ENCODE measurements around the gene GALM. TPM values are rescaled to one million over a fixed set of nuclear protein-coding genes. Genes with fewer than 3 reads are reported as not detected.
"Not testable (repeated sequence)": the region's sequence is repeated elsewhere in the genome, so short reads cannot be mapped to it uniquely, and the experiment has no call there.

The GALM gene
- total RNA-seq, 1 donor from 2014 or later: 4.1 TPM

GRCh38 chr2:38676681-38677080 is 10.8 kb downstream of the GALM start:
- DNase-seq (ENCODE audit: extremely low read depth, low read depth, low spot score): no peak

GRCh38 chr2:38680868-38681267 is 15.0 kb downstream of the GALM start:
- not testable (repeated sequence) for DNase-seq (ENCODE audit: extremely low read depth, low read depth, low spot score)

GRCh38 chr2:38682008-38682575 is 16.2 kb downstream of the GALM start:
- no peak for DNase-seq (ENCODE audit: extremely low read depth, low read depth, low spot score)

- DNase-seq (ENCODE audit: extremely low read depth, low read depth, low spot score): not testable (repeated sequence)
These were observed 16.7 kb downstream of the GALM start for GRCh38 chr2:38682620-38683019.

- DNase-seq (ENCODE audit: extremely low read depth, low read depth, low spot score): no peak
These were observed 17.9 kb downstream of the GALM start for GRCh38 chr2:38683766-38684165.

GRCh38 chr2:38685116-38685735 is 19.3 kb downstream of the GALM start:
- no peak for DNase-seq (ENCODE audit: extremely low read depth, low read depth, low spot score)

GRCh38 chr2:38690499-38691420 is 24.8 kb downstream of the GALM start:
- peak; percentile 36 for DNase-seq (ENCODE audit: extremely low read depth, low read depth, low spot score)

GRCh38 chr2:38691994-38692393 is 26.1 kb downstream of the GALM start:
- DNase-seq (ENCODE audit: extremely low read depth, low read depth, low spot score): no peak

- no peak for DNase-seq (ENCODE audit: extremely low read depth, low read depth, low spot score)
These were observed 26.9 kb downstream of the GALM start for GRCh38 chr2:38692636-38693318.

GRCh38 chr2:38697116-38697840 is 31.4 kb downstream of the GALM start:
- DNase-seq (ENCODE audit: extremely low read depth, low read depth, low spot score): no peak

GRCh38 chr2:38698467-38699003 is 32.6 kb downstream of the GALM start:
- no peak for DNase-seq (ENCODE audit: extremely low read depth, low read depth, low spot score)

- no peak for DNase-seq (ENCODE audit: extremely low read depth, low read depth, low spot score)
These were observed 34.3 kb downstream of the GALM start for GRCh38 chr2:38700113-38700785.

- no peak for DNase-seq (ENCODE audit: extremely low read depth, low read depth, low spot score)
These were observed 35.1 kb downstream of the GALM start for GRCh38 chr2:38700881-38701458.

- no peak for DNase-seq (ENCODE audit: extremely low read depth, low read depth, low spot score)
These were observed 35.6 kb downstream of the GALM start for GRCh38 chr2:38701542-38701941.

GRCh38 chr2:38702413-38702812 is 36.5 kb downstream of the GALM start:
- DNase-seq (ENCODE audit: extremely low read depth, low read depth, low spot score): no peak

- not testable (repeated sequence) for DNase-seq (ENCODE audit: extremely low read depth, low read depth, low spot score)
These were observed 37.4 kb downstream of the GALM start for GRCh38 chr2:38703336-38703735.

- no peak for DNase-seq (ENCODE audit: extremely low read depth, low read depth, low spot score)
These were observed 38.8 kb downstream of the GALM start for GRCh38 chr2:38704664-38705063.

GRCh38 chr2:38706846-38707345 is 41.0 kb downstream of the GALM start:
- no peak for DNase-seq (ENCODE audit: extremely low read depth, low read depth, low spot score)

- DNase-seq (ENCODE audit: extremely low read depth, low read depth, low spot score): not testable (repeated sequence)
These were observed 42.6 kb downstream of the GALM start for GRCh38 chr2:38708491-38708890.

Data from glomerular endothelial cell (primary cell).